Spinal cord (tissue), 4 donors: Measurements from ENCODE around the gene ATP6V1C2. TPM values are rescaled to one million over a fixed set of nuclear protein-coding genes. Genes with fewer than 3 reads are reported as not detected.

ENCODE experiments used
- polyA plus RNA-seq, 2 donors: library from polyadenylated mRNA; unstranded; fragments of 120-200 nt; gene quantifications; one replicate each; pipeline ENCODE4 v1.2.1, GENCODE V29; 2013; ENCODE audit not compliant: insufficient read length in 2 of 2
- small RNA-seq: library from RNA; depleted of rRNA; stranded (forward); fragments of <200 nt; gene quantifications from one replicate; pipeline ENCODE3, GENCODE V24; 2014; ENCODE audit warnings: low replicate concordance
- total RNA-seq, 2 donors: library from RNA; depleted of rRNA in 1 of 2; stranded (reverse); fragments of 120-200 nt in 1 of 2; fragments of >200 nt in 1 of 2; gene quantifications; one replicate each; pipeline versions ENCODE4 v1.2.3 to v1.2.4, GENCODE V29; 2013 to 2014

Gene ATP6V1C2
- total and polyA plus RNA-seq, 4 donors = 0.77 to 3.5 (median 1.7) TPM

Small RNA genes lying within 50 kb of the gene (small RNA-seq; reads per million reads assigned to genes)
- gene RNU7-138P (not detected), gene RNU7-176P (not detected)

Other genes with a start within 250 kb of the ATP6V1C2 start
- 10 to 100 TPM; 26.0 to 36.3 TPM for gene NOL10, start 31.7 kb upstream of the ATP6V1C2 start, total RNA-seq
- 10 to 100 TPM; 17.0 to 17.8 TPM for gene NOL10, start 31.7 kb upstream of the ATP6V1C2 start, polyA plus RNA-seq
- gene PDIA6, start 91.2 kb downstream of the ATP6V1C2 start, total RNA-seq = 100 to 1,000 TPM; 166 to 222 TPM
- gene PDIA6, start 91.2 kb downstream of the ATP6V1C2 start, polyA plus RNA-seq = 100 to 1,000 TPM; 164 to 171 TPM
- 1 to 10 TPM; 4.3 to 6.5 TPM for gene KCNF1, start 190.3 kb downstream of the ATP6V1C2 start, total RNA-seq
- gene KCNF1, start 190.3 kb downstream of the ATP6V1C2 start, polyA plus RNA-seq = 10 to 100 TPM; 16.5 to 19.7 TPM